Measurements from ENCODE around the gene ITGB4.
A peak's percentile ranks its signal among the peaks of the same experiment; 100 is the strongest.
"Not testable (repeated sequence)": the region's sequence is repeated elsewhere in the genome, so short reads cannot be mapped to it uniquely, and the experiment has no call there.

The ITGB4 gene

GRCh38 chr17:75754378-75755204 lies 33.3 kb downstream of the ITGB4 start:
- DNase-seq: no peak

DNA sequence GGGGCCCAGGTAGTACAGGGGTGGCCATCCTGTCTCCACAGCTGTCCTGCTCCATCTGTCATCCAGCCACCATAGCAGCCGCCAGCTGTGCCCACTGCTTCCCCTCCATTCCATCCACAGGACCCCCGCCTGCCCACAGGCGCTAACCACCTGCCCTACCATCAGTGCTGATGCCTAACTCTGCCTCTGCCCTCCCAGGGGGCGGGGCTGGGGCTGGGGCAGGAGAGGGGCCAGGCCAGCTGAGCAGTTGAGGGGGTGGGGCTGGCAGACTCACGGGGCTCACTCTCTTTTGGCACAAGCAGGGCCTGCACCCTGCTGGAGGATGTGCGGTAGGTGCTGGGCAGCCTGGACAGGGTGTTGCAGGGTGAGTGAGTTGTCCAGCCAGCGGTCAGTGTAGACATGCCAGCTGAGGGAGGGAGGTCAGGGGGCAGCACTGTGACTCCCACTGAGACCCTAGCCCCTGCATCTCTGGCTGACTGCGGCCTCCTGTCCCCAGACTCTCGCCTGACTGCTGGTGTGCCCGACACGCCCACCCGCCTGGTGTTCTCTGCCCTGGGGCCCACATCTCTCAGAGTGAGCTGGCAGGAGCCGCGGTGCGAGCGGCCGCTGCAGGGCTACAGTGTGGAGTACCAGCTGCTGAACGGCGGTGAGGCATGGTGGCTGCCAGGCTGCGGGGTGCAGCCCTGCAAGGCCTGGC lies 34.1 kb downstream of the ITGB4 start:
- peak; percentile 18 for DNase-seq

GRCh38 chr17:75755990-75756389 lies 34.7 kb downstream of the ITGB4 start:
- no peak for DNase-seq

GRCh38 chr17:75756451-75757085 lies 35.3 kb downstream of the ITGB4 start:
- DNase-seq: no peak

GRCh38 chr17:75757086-75757681 lies 35.9 kb downstream of the ITGB4 start:
- DNase-seq: no peak

DNA sequence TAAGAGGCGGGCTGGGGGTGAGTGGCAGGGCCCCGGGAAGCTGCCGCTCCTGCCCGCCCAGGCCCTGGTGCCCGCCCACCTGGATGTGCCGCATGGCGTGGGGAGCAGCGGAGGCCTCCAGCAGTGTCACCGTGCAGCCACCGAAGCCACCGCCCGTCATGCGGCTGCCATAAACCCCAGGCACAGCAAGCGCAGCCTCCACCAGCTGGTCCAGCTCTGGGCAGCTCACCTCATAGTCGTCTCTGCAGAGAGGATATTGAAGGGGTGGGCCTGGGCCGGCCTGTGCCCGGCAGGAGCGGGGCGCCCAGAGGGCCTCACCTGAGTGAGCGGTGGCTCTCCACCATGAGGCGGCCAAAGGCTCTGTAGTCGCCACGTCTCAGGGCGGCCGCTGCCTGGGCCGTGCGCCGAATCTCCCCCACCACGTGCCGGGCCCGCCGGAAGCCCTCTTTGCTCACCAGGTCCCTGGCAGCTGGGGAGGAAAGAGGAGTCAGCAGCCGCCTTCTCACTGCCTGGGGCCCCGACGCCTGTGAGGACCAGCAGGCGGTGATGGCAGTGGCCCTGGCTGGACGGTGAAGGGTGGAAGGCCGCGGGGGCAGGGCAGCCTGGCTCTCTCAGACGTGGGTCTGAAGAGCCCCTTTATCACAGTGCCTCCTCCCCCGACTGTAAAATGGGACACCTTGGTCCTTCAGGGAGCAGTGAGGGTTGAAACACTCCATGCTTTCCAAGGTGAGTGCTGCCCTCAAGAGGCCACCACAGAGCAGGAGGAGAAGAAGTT lies 37.1 kb downstream of the ITGB4 start:
- DNase-seq: no peak

DNA sequence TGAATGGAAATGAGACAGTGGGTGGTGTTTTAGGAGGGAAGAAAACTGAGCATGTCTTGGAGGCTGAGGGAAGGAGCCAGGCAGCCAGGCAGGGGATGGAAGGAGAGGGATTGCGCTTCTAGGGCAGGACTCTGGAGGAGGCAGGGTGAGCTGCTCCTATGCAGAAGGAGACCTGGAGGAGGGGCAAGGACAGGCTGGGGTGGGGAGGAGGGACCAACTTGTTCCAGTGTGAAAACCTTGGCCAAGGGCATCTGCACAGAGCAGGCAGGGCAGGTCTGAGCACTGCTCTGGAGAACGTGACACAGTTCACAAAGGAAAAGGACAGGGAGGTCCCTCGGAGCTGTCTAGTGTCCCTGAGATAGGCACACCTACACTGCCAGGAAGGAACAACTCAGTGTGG lies 38.2 kb downstream of the ITGB4 start:
- DNase-seq: no peak

DNA sequence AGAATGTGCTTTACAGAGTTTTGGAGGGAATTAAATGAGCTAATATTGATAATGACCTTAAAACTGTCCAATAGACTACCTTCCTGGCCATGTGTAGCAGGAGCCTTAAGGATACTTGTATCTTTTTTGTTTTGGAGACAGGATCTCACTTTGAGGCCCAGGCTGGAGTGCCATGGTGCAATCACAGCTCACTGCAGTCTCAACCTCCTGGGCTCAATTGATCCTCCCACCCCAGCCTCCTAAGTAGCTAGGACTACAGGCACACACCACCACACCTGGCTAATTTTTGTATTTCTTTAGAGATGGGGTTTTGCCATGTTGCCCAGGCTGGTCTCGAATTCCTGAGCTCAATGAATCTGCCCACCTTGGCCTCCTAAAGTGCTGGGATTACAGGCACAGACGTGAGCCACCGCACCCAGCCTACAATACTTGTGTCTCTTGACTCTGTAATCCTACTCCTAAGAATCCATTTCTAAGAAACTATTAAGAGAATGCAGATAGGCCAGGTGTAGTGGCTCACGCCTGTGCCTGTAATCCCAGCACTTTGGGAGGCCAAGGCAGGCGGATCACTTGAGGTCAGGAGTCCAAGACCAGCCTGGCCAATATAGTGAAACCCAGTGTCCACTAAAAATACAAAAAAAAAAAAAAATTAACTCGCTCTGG lies 38.9 kb downstream of the ITGB4 start:
- not testable (repeated sequence) for DNase-seq

DNA sequence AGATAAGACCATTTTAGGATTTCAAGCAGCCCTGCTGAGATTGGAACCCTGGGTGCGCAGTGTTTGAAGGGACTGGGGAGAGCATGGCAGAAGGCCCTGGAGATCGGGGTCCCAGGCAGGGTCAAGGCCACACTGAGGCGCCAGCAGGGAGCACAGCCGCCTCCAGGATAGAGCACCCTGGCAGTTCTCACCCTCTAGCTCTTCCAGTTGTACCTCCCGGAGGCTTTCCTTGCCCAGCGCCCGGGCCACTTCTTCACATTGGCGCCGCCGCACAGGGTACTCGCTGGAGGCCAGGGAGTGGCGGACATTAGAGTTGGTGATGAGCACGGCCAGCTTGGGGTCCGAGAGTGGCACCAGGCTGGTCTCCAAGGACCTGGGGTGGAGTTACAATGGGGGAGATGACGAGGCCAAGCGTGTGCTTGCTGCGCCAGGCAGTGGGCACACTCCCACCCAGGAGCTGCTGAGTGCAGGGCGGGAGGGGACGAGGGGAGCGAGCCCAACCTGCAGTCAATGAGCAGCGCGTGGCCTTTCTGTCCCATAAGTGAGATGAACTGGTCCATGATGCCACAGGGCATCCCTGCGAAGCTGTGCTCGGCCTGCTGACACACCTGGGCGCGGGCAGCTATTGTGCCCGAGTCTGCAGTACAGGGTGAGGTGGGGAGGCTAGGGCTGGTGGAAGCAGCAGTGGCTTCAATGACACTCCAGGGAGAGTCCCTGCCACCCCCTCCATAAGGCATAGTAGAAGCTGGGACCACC lies 41.4 kb downstream of the ITGB4 start:
- no peak for DNase-seq

DNA sequence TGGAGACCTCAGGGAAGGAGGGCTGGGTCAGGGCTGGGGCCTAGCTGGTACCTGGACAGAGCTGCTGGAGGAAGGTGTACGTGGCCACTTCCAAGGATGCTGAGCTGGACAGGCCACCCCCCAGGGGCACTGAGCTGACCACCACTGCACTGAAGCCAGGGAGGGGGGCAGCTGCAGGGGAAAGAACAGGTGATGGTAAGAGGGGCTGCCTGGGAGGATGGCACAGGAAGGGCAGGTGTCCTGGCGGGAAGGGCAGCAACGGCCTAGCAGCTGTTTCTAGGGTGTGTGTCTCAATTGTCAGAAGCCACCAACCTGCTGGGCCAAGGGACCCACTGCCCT lies 42.0 kb downstream of the ITGB4 start:
- no peak for DNase-seq

DNA sequence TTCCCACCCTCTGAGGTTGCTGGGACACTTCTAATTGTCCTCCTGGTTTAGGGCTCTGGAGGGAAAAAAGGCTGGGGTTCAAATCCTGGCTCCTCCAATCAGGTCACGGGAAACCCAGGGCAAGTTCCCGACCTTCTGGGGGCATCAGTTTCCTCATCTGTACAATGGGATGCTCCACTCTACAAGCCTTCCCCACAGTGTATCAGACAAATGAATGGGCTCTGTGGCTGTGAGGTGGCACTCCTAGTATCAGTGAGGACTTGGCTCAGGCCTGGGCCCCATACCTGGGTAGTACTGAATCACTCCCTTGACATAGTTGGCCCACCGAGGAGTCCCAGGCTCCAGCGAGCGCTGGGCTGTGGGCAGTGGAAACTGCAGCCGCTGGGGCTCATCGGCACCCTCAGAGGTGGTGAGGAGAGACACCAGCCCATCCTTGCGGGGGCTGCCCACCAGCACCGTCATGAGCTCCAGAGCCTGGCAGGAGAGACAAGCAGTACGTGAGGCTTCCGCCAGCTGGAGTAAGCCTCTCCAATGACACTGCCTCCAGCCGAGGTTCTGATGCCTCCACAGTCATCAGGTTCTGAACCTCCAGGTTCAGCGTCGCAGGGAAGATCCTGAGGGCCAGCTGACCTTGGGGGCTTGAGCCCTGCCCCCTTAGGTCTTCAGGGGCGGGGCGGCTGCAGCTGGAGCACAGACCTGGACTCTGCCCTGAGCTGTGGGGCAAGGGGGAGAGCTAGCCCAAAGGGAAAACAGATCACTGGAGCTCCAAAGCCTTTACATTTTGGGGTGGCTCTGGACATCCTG lies 42.6 kb downstream of the ITGB4 start:
- DNase-seq: no peak

DNA sequence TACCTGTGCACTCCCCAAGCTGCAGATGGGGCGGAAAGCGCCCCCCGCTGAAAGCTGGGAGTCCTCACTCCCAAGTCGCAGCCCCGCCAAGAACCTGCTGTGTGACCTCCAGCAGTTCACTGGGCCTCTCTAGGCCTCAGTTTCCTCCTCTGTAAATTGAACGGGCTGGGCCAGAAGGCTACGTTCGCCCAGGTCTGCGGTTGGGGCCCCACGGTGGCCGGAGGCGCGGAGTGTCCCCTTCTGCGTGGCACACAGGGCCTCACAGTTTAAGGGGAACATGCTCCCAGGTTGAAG lies 43.1 kb downstream of the ITGB4 start:
- no peak for DNase-seq

- DNase-seq: peak; percentile 81
These were observed 43.6 kb downstream of the ITGB4 start, which contains the start of gene GALK1 for GRCh38 chr17:75764711-75765421. Gene GALK1 (minus strand): TSS chr17:75765192. CDS start chr17:75765136, 56 bp downstream.

GRCh38 chr17:75765981-75766380 lies 44.7 kb downstream of the ITGB4 start:
- DNase-seq: no peak

DNA sequence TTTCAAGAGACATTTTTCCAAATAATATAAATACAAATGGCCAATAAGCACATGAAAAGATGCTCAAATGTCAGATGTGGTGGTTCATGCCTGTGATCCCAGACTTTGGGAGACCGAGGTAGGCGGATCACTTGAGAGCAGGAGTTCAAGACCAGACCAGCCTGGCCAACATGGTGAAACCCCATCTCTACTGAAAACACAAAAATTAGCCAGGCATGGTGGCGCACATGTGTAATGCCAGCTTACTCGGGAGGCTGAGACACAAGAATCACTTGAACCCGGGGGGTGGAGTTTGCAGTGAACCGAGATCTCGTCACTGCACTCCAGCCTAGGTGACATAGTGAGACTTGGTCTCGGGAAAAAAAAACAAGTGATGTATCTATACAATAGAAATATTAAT lies 46.6 kb downstream of the ITGB4 start:
- DNase-seq: no peak

DNA sequence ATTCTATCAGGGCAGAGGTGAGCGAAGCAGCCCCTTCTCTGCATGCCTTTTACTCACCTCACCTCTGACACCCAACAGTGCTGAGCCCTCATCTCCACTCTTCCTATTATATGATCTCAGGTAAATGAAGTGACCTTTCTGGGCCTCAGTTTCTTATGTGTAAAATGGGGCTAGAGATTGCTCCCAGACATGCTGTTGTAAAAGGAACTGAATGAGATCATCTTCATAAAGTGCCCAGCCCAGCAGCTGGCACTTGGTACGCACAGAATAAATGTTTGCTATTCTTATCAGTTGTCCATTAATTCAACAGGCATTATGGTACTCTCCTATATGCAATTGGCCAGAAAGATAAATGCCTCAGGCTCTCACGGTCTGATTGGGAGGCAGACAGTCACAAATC lies 48.3 kb downstream of the ITGB4 start:
- DNase-seq: no peak

DNA sequence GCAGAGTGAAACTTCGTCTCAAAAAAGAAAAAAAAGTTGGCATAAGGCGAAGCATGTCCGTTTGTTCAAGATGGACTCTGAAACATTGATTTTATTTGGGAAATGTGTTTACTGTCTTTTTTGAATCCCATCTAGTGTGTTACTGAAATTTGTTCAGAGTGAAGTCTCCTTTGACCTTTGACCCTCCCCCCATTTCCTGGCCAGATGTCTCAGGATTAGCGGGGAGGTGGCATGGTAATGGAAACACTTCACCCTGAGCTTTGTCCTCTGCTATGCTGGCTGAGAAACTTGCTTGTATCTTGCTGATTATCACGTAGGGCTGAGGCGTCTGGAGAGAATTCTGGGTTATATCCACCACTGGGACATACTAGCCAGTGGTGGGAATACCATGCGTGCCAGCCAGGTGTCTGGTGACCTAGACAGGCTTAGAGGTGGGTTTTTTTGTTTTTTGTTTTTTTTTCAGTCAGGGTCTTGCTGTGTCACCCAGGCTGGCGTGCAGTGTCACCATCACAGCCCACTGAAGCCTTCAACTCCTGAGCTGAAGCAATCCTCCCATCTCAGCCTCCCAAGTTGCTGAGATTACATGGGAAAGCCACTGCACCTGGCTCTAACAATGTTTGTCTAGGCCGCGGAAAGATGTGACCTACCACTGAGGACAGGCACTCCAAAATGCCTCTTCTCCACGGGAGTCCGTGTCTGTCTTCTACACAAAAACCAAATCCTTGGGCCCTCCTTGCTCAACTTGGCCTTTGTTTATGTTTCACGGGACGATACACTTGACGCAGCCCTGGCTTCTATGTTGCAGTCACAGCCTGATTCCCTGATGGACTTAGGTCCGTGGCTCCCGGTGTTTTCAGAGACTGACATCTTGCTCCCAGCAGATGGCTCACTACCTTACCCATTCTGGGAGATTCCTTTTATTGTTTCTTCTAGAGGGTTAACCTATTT lies 50.3 kb downstream of the ITGB4 start:
- DNase-seq: no peak

GRCh38 chr17:75773121-75773807 lies 52.0 kb downstream of the ITGB4 start:
- DNase-seq: no peak
